K562 (cell line): ENCODE measurements around the gene ADORA3. TPM values are rescaled to one million over a fixed set of nuclear protein-coding genes. Genes with fewer than 3 reads are reported as not detected.

ENCODE experiments used
- ATAC-seq: fragments of 200-7000 bp; cut with Tn5 transposase; 3 replicates; pipeline ENCODE4 v1.9.1; 2020; ENCODE audit warnings: moderate library complexity
- BruUV-seq: library from RNA; stranded (reverse); fragments of 400-500 nt; replicated peaks from 2 replicates; lab custom pipeline; 2021; lab: Mats Ljungman, UMichigan
- CTCF ChIA-PET: fragments of 300-600 bp; formaldehyde crosslinking; extraction: SDS; loops from one replicate; lab custom pipeline; 2021; ENCODE audit warnings: low intra/inter-chr PET ratio; lab: Yijun Ruan, JAX
- POLR2A ChIA-PET: fragments of 300-600, 350-650 bp; sonication (Branson Sonifier 250); formaldehyde crosslinking; extraction: SDS; loops from one replicate; lab custom pipeline; 2021; ENCODE audit warnings: antibody characterized with exemption, inconsistent platforms; lab: Yijun Ruan, JAX
- DNase-seq, 4 experiments: peaks; one replicate each; pipeline versions ENCODE4 v3.0.0 to v3.0.0-alpha.2; 2011 to 2018; ENCODE audit warnings: low spot score in 3 of 4, mixed read lengths in 3 of 4; ENCODE audit errors: extremely low read depth in 1 of 4
- FAIRE-seq: peaks from 2 replicates; lab custom pipeline; 2011; peaks lifted over from hg19 to GRCh38; lab: Jason Lieb, UNC
- H2AFZ ChIP-seq: 2 replicates; pipeline ENCODE4 v1.6.0; 2011; ENCODE audit warnings: low read depth, low read length, control low read depth, inconsistent platforms
- H3K27ac ChIP-seq: fragments of 200-600 bp; 3 replicates; pipeline ENCODE4 v1.8.0; 2011; ENCODE audit warnings: low read depth, mild to moderate bottlenecking, control low read depth, inconsistent platforms, low read length, moderate library complexity, mixed read lengths; ENCODE audit errors: extremely low read depth
- H3K27me3 ChIP-seq, 2 experiments: fragments of 300-600 bp in 1 of 2; 2 replicates in 1 of 2; 3 replicates in 1 of 2; pipeline versions ENCODE4 v1.6.0 to v1.8.0; 2011; ENCODE audit warnings: inconsistent platforms in 2 of 2, low read length in 2 of 2, mild to moderate bottlenecking in 1 of 2, mixed read lengths in 1 of 2, moderate library complexity in 1 of 2; ENCODE audit not compliant: control insufficient read depth in 2 of 2, insufficient read depth in 2 of 2
- H3K36me3 ChIP-seq: fragments of 300-600 bp; 3 replicates; pipeline ENCODE4 v1.8.0; 2011; ENCODE audit warnings: mild to moderate bottlenecking, low read length, inconsistent platforms; ENCODE audit not compliant: control insufficient read depth, insufficient read depth
- H3K4me1 ChIP-seq, 2 experiments: fragments of 200-600 bp in 1 of 2; replicated peaks in 1 of 2; 2 replicates in 1 of 2; 3 replicates in 1 of 2; pipeline versions ENCODE4 v1.5.1 to v1.8.0; 2011; ENCODE audit warnings: inconsistent platforms in 2 of 2, low read length in 2 of 2, mild to moderate bottlenecking in 1 of 2, mixed read lengths in 1 of 2, moderate library complexity in 1 of 2; ENCODE audit not compliant: control insufficient read depth in 2 of 2, insufficient read depth in 2 of 2
- H3K4me2 ChIP-seq: 2 replicates; pipeline ENCODE4 v1.6.1; 2011; ENCODE audit warnings: low read length, control low read depth, inconsistent platforms, mixed read lengths; ENCODE audit not compliant: insufficient read depth
- H3K4me3 ChIP-seq: fragments of 200-600 bp; sonication (generic), shearing (Covaris generic); 2 replicates; pipeline ENCODE4 v1.5.1; 2016; ENCODE audit warnings: control low read depth, inconsistent platforms
- H3K79me2 ChIP-seq: fragments of 200-600 bp; 3 replicates; pipeline ENCODE4 v1.8.0; 2011; ENCODE audit warnings: low read length, inconsistent platforms; ENCODE audit not compliant: control insufficient read depth, insufficient read depth
- H3K9ac ChIP-seq, 2 experiments: 2 replicates each; pipeline versions ENCODE4 v1.6.0 to v1.6.1; 2011; ENCODE audit warnings: low read depth in 2 of 2, low read length in 2 of 2, control low read depth in 1 of 2, inconsistent platforms in 1 of 2, mild to moderate bottlenecking in 1 of 2, mixed read lengths in 1 of 2; ENCODE audit not compliant: insufficient read depth in 1 of 2
- H3K9me1 ChIP-seq: one replicate; pipeline ENCODE4 v1.6.0; 2011; ENCODE audit warnings: inconsistent platforms, mild to moderate bottlenecking, low read length, moderate library complexity; ENCODE audit not compliant: control insufficient read depth, insufficient read depth
- H3K9me3 ChIP-seq: replicated peaks from 2 replicates; pipeline ENCODE4 v1.5.1; 2011; ENCODE audit warnings: low read depth, low read length, inconsistent platforms; ENCODE audit not compliant: control insufficient read depth, insufficient read depth
- H4K20me1 ChIP-seq: replicated peaks from 2 replicates; pipeline ENCODE4 v1.6.1; 2011; ENCODE audit warnings: low read length, inconsistent platforms, mixed read lengths; ENCODE audit not compliant: control insufficient read depth, insufficient read depth
- CAMTA2 ChIP-seq: fragments of 250-450 bp; sonication (Bioruptor Pico); conservative IDR thresholded peaks from 2 replicates; pipeline ENCODE4 v1.5.1; 2022
- E2F4 ChIP-seq: sonication (generic); formaldehyde crosslinking; IDR thresholded peaks from 2 replicates; pipeline ENCODE4 v1.8.0; 2022; ENCODE audit warnings: mild to moderate bottlenecking, low read depth, missing genetic modification reagents
- FIP1L1 ChIP-seq: fragments of 200-400 bp; formaldehyde crosslinking; IDR thresholded peaks from 2 replicates; pipeline ENCODE4 v1.6.1; 2018; ENCODE audit warnings: mild to moderate bottlenecking, low read depth, low read length; ENCODE audit not compliant: poor library complexity, severe bottlenecking
- HNRNPH1 ChIP-seq: fragments of 200-400 bp; formaldehyde crosslinking; optimal IDR thresholded peaks from 2 replicates; pipeline ENCODE3; 2017; ENCODE audit warnings: low read depth, mild to moderate bottlenecking, low read length, moderate library complexity
- KAT7 ChIP-seq: sonication (generic); formaldehyde crosslinking; IDR thresholded peaks from 2 replicates; pipeline ENCODE4 v1.8.0; 2022; ENCODE audit warnings: missing genetic modification reagents, mild to moderate bottlenecking, borderline replicate concordance
- MTF1 ChIP-seq: fragments of 250-450 bp; sonication (Bioruptor Pico); IDR thresholded peaks from 2 replicates; pipeline ENCODE4 v1.9.0; 2021; ENCODE audit warnings: moderate library complexity, mild to moderate bottlenecking, inconsistent platforms, borderline replicate concordance
- NCOA2 ChIP-seq, 2 experiments: fragments of 450-650 bp; IDR thresholded peaks; 2 replicates each; pipeline ENCODE4 v1.6.1; 2018; ENCODE audit warnings: mild to moderate bottlenecking in 2 of 2, moderate library complexity in 1 of 2; ENCODE audit not compliant: partially characterized antibody in 2 of 2
- SMAD4 ChIP-seq: fragments of 250-450 bp; sonication (Bioruptor Pico); conservative IDR thresholded peaks from 2 replicates; pipeline ENCODE4 v1.8.0; 2021; ENCODE audit warnings: inconsistent platforms, mild to moderate bottlenecking, moderate library complexity
- TAF9B ChIP-seq: fragments of 450-650 bp; IDR thresholded peaks from 2 replicates; pipeline ENCODE4 v1.6.1; 2018; ENCODE audit warnings: mild to moderate bottlenecking; ENCODE audit not compliant: partially characterized antibody
- TCF7L2 ChIP-seq: fragments of 150-350 bp; IDR thresholded peaks from 2 replicates; pipeline ENCODE4 v1.6.1; 2016; ENCODE audit warnings: low read depth, mild to moderate bottlenecking, low read length, moderate library complexity
- TOE1 ChIP-seq, 2 experiments: fragments of 450-650 bp in 1 of 2; sonication (generic) in 1 of 2; formaldehyde crosslinking in 1 of 2; IDR thresholded peaks; 2 replicates each; pipeline versions ENCODE4 v1.7.1 to v1.8.0; 2016 to 2022; ENCODE audit warnings: borderline replicate concordance in 2 of 2, mild to moderate bottlenecking in 2 of 2, antibody characterized with exemption in 1 of 2, inconsistent platforms in 1 of 2, low read depth in 1 of 2, missing genetic modification reagents in 1 of 2, moderate library complexity in 1 of 2
- U2AF2 ChIP-seq: fragments of 200-400 bp; formaldehyde crosslinking; optimal IDR thresholded peaks from 2 replicates; pipeline ENCODE3; 2017; ENCODE audit warnings: low read depth, mild to moderate bottlenecking, low read length
- ZBTB1 ChIP-seq: sonication (generic); formaldehyde crosslinking; IDR thresholded peaks from 2 replicates; pipeline ENCODE4 v1.8.1; 2023; ENCODE audit warnings: missing genetic modification reagents, low read depth, mild to moderate bottlenecking, borderline replicate concordance
- ZNF263 ChIP-seq: sonication (generic); formaldehyde crosslinking; IDR thresholded peaks from 2 replicates; pipeline ENCODE4 v1.8.0; 2022; ENCODE audit warnings: mild to moderate bottlenecking, missing genetic modification reagents, borderline replicate concordance
- ZNF586 ChIP-seq: fragments of 450-650 bp; formaldehyde crosslinking; conservative IDR thresholded peaks from 2 replicates; pipeline ENCODE4 v1.4.0; 2020; ENCODE audit warnings: mild to moderate bottlenecking, moderate library complexity
- WGBS: fragments of 100-300 bp; shearing (Covaris generic); methylation state at CpG from one replicate; pipeline ENCODE4 v1.1.6; 2016; ENCODE audit warnings: low coverage, mixed read lengths; ENCODE audit not compliant: insufficient coverage; ENCODE audit errors: missing lambda C conversion rate; 5-methylcytosine and 5-hydroxymethylcytosine counted together
- in situ Hi-C: fragments of 300-500 bp; cut with MboI; formaldehyde crosslinking; loops from 4 replicates; pipeline ENCODE4 v1.15.0; 2018; ENCODE audit warnings: inconsistent platforms, mixed read lengths
- intact Hi-C: fragments of 100-400 bp; cut with micrococcal nuclease; formaldehyde crosslinking; loops from 2 replicates; pipeline ENCODE4 v1.14.2; 2022
- polyA plus RNA-seq, 8 experiments: library from polyadenylated mRNA; depleted of rRNA in 4 of 8; stranded (reverse) in 5 of 8; unstranded in 3 of 8; fragments of >200 nt; fragmentation: Nextera tagmentation in 2 of 8; fragmentation: Illumina TruSeq in 1 of 8; extraction: Ambion mirVana in 2 of 8; extraction: Trizol in 1 of 8; gene quantifications; 2 replicates each; pipeline versions ENCODE4 v1.2.1 to v1.2.3, GENCODE V29; 2011 to 2014; ENCODE audit warnings: inconsistent platforms in 1 of 8, missing spikeins in 1 of 8
- total RNA-seq, 7 experiments: library from RNA; depleted of rRNA in 6 of 7; stranded (reverse); fragments of >200 nt in 6 of 7; fragmentation: Illumina TruSeq in 2 of 7; extraction: Trizol in 2 of 7; gene quantifications; 2 replicates each; pipeline versions ENCODE4 v1.2.1 to v1.2.3, GENCODE V29; 2011 to 2021; ENCODE audit warnings: low replicate concordance in 1 of 7
- TF ChIP-seq, protein P1 (sequence below): fragments of 250-450 bp; sonication (Bioruptor Pico); IDR thresholded peaks from 2 replicates; pipeline ENCODE4 v1.4.0; 2020; ENCODE audit warnings: mild to moderate bottlenecking, moderate library complexity

The ADORA3 gene
- total and polyA plus RNA-seq, 9 of the 15 experiments (the other 6 are each of a cell fraction or from before 2014, with no cell fraction given), result 0.09 to 0.35 (median 0.16) TPM; not detected in 3

- CTCF ChIA-PET, result interaction anchor here (0.7 kb wide), 1 partner anchor 56 kb away, joined by 4 read pairs; no protein-coding TSS in a partner anchor
- Histone ChIP-seq H3K27me3 (peaks cover 33 to 35% of the 10 kb centered on the region in 2 experiments), H3K4me3 (no peak overlapping the region), H3K79me2 (no peaks in the 10 kb centered on the region), H2AFZ (no peak overlapping the region), H3K4me2 (no peak overlapping the region), H3K27ac (no peak overlapping the region), H4K20me1 (no peaks in the 10 kb centered on the region), H3K4me1 (no peaks in the 10 kb centered on the region), H3K9ac (no peak overlapping the region), H3K9me1 (no peaks in the 10 kb centered on the region), H3K9me3 (no peaks in the 10 kb centered on the region), H3K36me3 (no peaks in the 10 kb centered on the region)
- DNase-seq (no peak), FAIRE-seq (no peak), ATAC-seq (no peak)
- WGBS, result 1% methylated on average over 14 of the region's 14 CpGs
- intact Hi-C loops (no loop called here), in situ Hi-C loops (no loop called here)
- no TSS peak for BruUV-seq
- POLR2A ChIA-PET, result interaction anchor here (0.5 to 2.4 kb wide), 5 partner anchors 16 to 1151 kb away, joined by 3 to 7 read pairs (median 3); no protein-coding TSS in a partner anchor
- TF ChIP-seq TAF9B (no peak), U2AF2 (no peak), CAMTA2 (CRISPR knock-in tag) (no peak), TOE1 (IDR thresholded peaks at IDR 0.05; ENCODE audit: borderline replicate concordance) (no peak), TOE1 (CRISPR knock-in tag; IDR thresholded peaks at IDR 0.05; ENCODE audit: borderline replicate concordance, low read depth) (no peak), MTF1 (no peak), NCOA2 (IDR thresholded peaks at IDR 0.05; ENCODE audit: partially characterized antibody in 2 of 2) (no peak), KAT7 (CRISPR knock-in tag) (no peak), ZNF263 (CRISPR knock-in tag) (no peak), E2F4 (CRISPR knock-in tag) (no peak), ZBTB1 (CRISPR knock-in tag) (no peak), TCF7L2 (no peak), FIP1L1 (no peak), SMAD4 (CRISPR knock-in tag) (no peak), HNRNPH1 (no peak), ZNF586 (CRISPR knock-in tag) (no peak)
- TF ChIP-seq, protein P1, sequence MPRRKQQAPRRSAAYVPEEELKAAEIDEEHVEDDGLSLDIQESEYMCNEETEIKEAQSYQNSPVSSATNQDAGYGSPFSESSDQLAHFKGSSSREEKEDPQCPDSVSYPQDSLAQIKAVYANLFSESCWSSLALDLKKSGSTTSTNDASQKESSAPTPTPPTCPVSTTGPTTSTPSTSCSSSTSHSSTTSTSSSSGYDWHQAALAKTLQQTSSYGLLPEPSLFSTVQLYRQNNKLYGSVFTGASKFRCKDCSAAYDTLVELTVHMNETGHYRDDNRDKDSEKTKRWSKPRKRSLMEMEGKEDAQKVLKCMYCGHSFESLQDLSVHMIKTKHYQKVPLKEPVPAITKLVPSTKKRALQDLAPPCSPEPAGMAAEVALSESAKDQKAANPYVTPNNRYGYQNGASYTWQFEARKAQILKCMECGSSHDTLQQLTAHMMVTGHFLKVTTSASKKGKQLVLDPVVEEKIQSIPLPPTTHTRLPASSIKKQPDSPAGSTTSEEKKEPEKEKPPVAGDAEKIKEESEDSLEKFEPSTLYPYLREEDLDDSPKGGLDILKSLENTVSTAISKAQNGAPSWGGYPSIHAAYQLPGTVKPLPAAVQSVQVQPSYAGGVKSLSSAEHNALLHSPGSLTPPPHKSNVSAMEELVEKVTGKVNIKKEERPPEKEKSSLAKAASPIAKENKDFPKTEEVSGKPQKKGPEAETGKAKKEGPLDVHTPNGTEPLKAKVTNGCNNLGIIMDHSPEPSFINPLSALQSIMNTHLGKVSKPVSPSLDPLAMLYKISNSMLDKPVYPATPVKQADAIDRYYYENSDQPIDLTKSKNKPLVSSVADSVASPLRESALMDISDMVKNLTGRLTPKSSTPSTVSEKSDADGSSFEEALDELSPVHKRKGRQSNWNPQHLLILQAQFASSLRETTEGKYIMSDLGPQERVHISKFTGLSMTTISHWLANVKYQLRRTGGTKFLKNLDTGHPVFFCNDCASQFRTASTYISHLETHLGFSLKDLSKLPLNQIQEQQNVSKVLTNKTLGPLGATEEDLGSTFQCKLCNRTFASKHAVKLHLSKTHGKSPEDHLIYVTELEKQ (CRISPR knock-in tag), result no peak
Measured at GRCh38 chr1:111535256-111536191, 32.1 kb upstream of the ADORA3 start.
